HT-29 (cell line): ENCODE results near the gene ZCCHC14. TPM values are rescaled to one million over a fixed set of nuclear protein-coding genes. Genes with fewer than 3 reads are reported as not detected.
A peak's percentile ranks its signal among the peaks of the same experiment; 100 is the strongest.

Experiments
- DNase-seq: peaks from one replicate; pipeline ENCODE4 v3.0.0-alpha.2; 2015; ENCODE audit warnings: low spot score
- total RNA-seq: library from RNA; depleted of rRNA; stranded (reverse); fragments of >200 nt; shearing (Covaris generic); gene quantifications from 2 replicates; pipeline ENCODE4 v1.2.3, GENCODE V29; 2014

Gene ZCCHC14
- total RNA-seq, 1 experiment from 2014 or later: 13.8 TPM

- peak; percentile 68 for DNase-seq
These were observed 35.0 kb downstream of the ZCCHC14 start for GRCh38 chr16:87457709-87458423.

- DNase-seq: no peak
These were observed 35.7 kb downstream of the ZCCHC14 start for GRCh38 chr16:87457061-87457611.

- DNase-seq: no peak
These were observed 38.4 kb downstream of the ZCCHC14 start for GRCh38 chr16:87454391-87454790.

GRCh38 chr16:87453326-87453725 is 39.5 kb downstream of the ZCCHC14 start:
- no peak for DNase-seq

GRCh38 chr16:87451563-87452210 is 41.1 kb downstream of the ZCCHC14 start:
- no peak for DNase-seq

- DNase-seq: no peak
These were observed 44.0 kb downstream of the ZCCHC14 start for GRCh38 chr16:87448866-87449265.

GRCh38 chr16:87447323-87447722 is 45.5 kb downstream of the ZCCHC14 start:
- DNase-seq: no peak

GRCh38 chr16:87446479-87446878 is 46.3 kb downstream of the ZCCHC14 start:
- DNase-seq: no peak

- DNase-seq: no peak
These were observed 47.3 kb downstream of the ZCCHC14 start for GRCh38 chr16:87445486-87445885.

- no peak for DNase-seq
These were observed 48.9 kb downstream of the ZCCHC14 start for GRCh38 chr16:87443964-87444363.

- DNase-seq: no peak
These were observed 49.8 kb downstream of the ZCCHC14 start for GRCh38 chr16:87443016-87443415.

GRCh38 chr16:87442581-87442966 is 50.2 kb downstream of the ZCCHC14 start:
- DNase-seq: no peak

GRCh38 chr16:87441886-87442580 is 50.8 kb downstream of the ZCCHC14 start:
- DNase-seq: no peak

GRCh38 chr16:87439926-87440325 is 52.9 kb downstream of the ZCCHC14 start:
- no peak for DNase-seq

GRCh38 chr16:87438611-87438985 is 54.2 kb downstream of the ZCCHC14 start:
- DNase-seq: no peak

- no peak for DNase-seq
These were observed 54.8 kb downstream of the ZCCHC14 start for GRCh38 chr16:87437911-87438610.

- DNase-seq: no peak
These were observed 55.5 kb downstream of the ZCCHC14 start for GRCh38 chr16:87437327-87437726.

- no peak for DNase-seq
These were observed 56.3 kb downstream of the ZCCHC14 start for GRCh38 chr16:87436225-87437172.

- no peak for DNase-seq
These were observed 57.2 kb downstream of the ZCCHC14 start for GRCh38 chr16:87435372-87436224.
